Measurements from ENCODE around the gene GFER. TPM values are rescaled to one million over a fixed set of nuclear protein-coding genes. Genes with fewer than 3 reads are reported as not detected.

The GFER gene
- total RNA-seq, 1 donor from 2014 or later, result 10.3 TPM

Other genes with a start within 250 kb of the GFER start
- 33.0 and 37.6 TPM in 2 replicates for gene NME3, start 212.7 kb upstream of the GFER start, total RNA-seq
- gene EME2, start 211.4 kb upstream of the GFER start, total RNA-seq, result 2.6 and 4.6 TPM in 2 replicates
- 48.1 and 58.2 TPM in 2 replicates for gene MRPS34, start 211.1 kb upstream of the GFER start, total RNA-seq
- gene SPSB3, start 201.6 kb upstream of the GFER start, total RNA-seq, result 35.3 and 54.2 TPM in 2 replicates
- 58.9 and 76.7 TPM in 2 replicates for gene NUBP2, start 201.2 kb upstream of the GFER start, total RNA-seq
- gene IGFALS, start 190.5 kb upstream of the GFER start, total RNA-seq, result not detected in 2 replicates
- gene HAGH, start 157.4 kb upstream of the GFER start, total RNA-seq, result 53.5 and 82.7 TPM in 2 replicates
- 72.3 and 84.5 TPM in 2 replicates for gene FAHD1, start 157.0 kb upstream of the GFER start, total RNA-seq
- not detected in 2 replicates for gene MEIOB, start 112.0 kb upstream of the GFER start, total RNA-seq
- gene HS3ST6, start 65.8 kb upstream of the GFER start, total RNA-seq, result not detected in 2 replicates
- 10.4 and 11.9 TPM in 2 replicates for gene MSRB1, start 41.0 kb upstream of the GFER start, total RNA-seq
- gene RPL3L, start 29.5 kb upstream of the GFER start, total RNA-seq, result not detected in 2 replicates
- 137 and 147 TPM in 2 replicates for gene NDUFB10, start 24.7 kb upstream of the GFER start, total RNA-seq
- gene RPS2, start 19.4 kb upstream of the GFER start, total RNA-seq, result 2,692 and 2,867 TPM in 2 replicates
- not detected in 2 replicates for gene RNF151, start 17.3 kb upstream of the GFER start, total RNA-seq
- gene TBL3, start 12.1 kb upstream of the GFER start, total RNA-seq, result 31.7 and 41.5 TPM in 2 replicates
- gene NOXO1, start 2.7 kb upstream of the GFER start, total RNA-seq, result 0.13 TPM in 1 of 2 replicates, not detected in the other
- gene SYNGR3, start 5.8 kb downstream of the GFER start, total RNA-seq, result 1.3 and 1.5 TPM in 2 replicates
- 9.2 and 12.9 TPM in 2 replicates for gene ZNF598, start 25.6 kb downstream of the GFER start, total RNA-seq
- 0.25 and 1.3 TPM in 2 replicates for gene NPW, start 35.6 kb downstream of the GFER start, total RNA-seq
- gene NHERF2, start 42.7 kb downstream of the GFER start, total RNA-seq, result 48.5 and 64.6 TPM in 2 replicates
- 22.4 and 39.3 TPM in 2 replicates for gene NTHL1, start 63.6 kb downstream of the GFER start, total RNA-seq
- gene TSC2, start 63.8 kb downstream of the GFER start, total RNA-seq, result 23.6 and 36.4 TPM in 2 replicates
- 20.8 and 35.7 TPM in 2 replicates for gene PKD1, start 151.7 kb downstream of the GFER start, total RNA-seq
- 0.51 and 0.77 TPM in 2 replicates for gene RAB26, start 164.4 kb downstream of the GFER start, total RNA-seq
- gene TRAF7, start 171.6 kb downstream of the GFER start, total RNA-seq, result 64.6 and 88.1 TPM in 2 replicates
- gene CASKIN1, start 212.4 kb downstream of the GFER start, total RNA-seq, result under 0.01 and 0.13 TPM in 2 replicates
- gene MLST8, start 221.3 kb downstream of the GFER start, total RNA-seq, result 15.3 and 26.9 TPM in 2 replicates
- gene BRICD5, start 226.7 kb downstream of the GFER start, total RNA-seq, result 1.3 and 1.7 TPM in 2 replicates
- gene PGP, start 230.6 kb downstream of the GFER start, total RNA-seq, result 11.8 and 12.5 TPM in 2 replicates
- 22.2 and 26.3 TPM in 2 replicates for gene E4F1, start 239.4 kb downstream of the GFER start, total RNA-seq